ENCODE data around the gene FOXN3. TPM values are rescaled to one million over a fixed set of nuclear protein-coding genes. Genes with fewer than 3 reads are reported as not detected.

Gene FOXN3
- total RNA-seq, 1 experiment from 2014 or later = 2.7 TPM

GRCh38 chr14:89360277-89360676, 56.8 kb downstream of the FOXN3 start:
- DNase-seq (ENCODE audit: low spot score) = no peak

DNA sequence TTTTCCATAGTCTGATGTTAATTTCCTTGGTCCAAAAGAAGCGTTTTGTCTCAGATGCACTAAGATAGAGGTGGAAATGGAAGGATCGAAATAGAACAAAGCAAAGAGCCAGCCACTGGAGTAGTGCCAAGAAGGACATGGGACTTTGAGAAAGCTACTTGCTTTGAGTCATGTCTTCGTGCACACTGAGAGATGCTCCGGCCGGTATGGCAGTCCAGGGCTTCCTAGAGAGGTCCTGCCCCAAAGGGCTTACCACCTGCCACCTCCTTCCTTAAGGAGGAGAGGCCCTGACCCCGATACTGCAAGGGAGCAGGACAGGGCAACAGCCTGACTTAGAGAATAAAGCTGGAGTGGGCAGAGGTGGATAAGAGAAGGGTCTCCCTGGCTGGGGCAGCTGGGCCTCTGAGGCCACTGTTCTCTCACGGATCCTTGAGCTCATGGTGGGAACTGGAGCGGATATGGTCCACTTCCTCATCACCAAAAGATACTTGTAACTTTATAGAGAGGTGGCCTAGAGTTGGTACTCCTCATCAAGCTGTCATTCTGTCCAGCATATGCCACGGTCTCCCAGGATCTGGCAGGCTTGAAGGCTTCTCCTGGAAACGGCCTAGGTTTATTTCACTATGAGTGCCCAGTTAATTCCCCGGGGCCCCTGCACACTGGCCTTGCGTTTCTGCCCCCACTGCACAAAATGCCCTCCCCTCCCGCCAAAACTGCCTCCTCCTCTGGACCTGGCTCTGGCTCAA, 57.4 kb downstream of the FOXN3 start:
- DNase-seq (ENCODE audit: low spot score) = no peak

- no peak for DNase-seq (ENCODE audit: low spot score)
Observed at GRCh38 chr14:89357655-89358297, 59.3 kb downstream of the FOXN3 start.

DNA sequence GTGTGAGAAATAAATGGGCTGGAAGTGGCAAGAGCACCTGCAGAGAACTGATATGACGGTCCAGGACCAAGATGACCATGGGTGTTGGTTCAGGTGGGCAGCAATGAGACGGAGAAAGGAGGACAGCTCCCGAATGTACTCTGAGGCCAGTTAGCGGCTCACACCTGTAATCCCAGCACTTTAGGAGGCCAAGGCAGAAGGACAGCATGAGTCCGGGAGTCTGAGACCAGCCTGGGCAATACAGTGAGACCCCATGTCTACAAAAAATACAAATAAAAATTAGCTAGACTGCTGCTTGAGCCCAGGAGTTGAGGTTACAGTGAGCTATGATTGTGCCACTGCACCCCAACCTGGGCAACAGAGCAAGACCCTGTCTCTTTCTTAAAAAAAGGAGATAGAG, 60.1 kb downstream of the FOXN3 start:
- DNase-seq (ENCODE audit: low spot score) = no peak

DNA sequence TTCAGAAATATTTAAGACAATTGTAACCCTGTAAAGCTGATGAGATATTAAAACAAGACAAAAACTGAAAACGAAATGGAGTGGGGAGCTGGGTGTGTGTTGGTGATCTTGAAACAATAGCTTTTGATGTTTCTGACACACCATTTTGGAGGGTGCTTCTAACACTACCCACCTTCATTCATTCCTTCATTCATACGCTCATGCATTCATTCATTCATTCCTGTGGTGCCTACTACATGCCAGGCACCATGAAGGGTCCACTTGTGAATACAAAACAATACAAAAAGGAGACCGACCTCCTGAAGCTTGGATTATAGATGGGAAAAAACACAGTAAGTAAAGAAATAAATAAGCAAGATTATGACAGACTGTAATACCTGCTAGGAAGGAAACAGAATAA, 60.5 kb downstream of the FOXN3 start:
- no peak for DNase-seq (ENCODE audit: low spot score)

- no peak for DNase-seq (ENCODE audit: low spot score)
Observed at GRCh38 chr14:89353766-89354113, 63.3 kb downstream of the FOXN3 start.

GRCh38 chr14:89352976-89353765, 63.9 kb downstream of the FOXN3 start:
- DNase-seq (ENCODE audit: low spot score) = no peak

GRCh38 chr14:89351516-89352404, 65.3 kb downstream of the FOXN3 start:
- no peak for DNase-seq (ENCODE audit: low spot score)

- DNase-seq (ENCODE audit: low spot score) = no peak
Observed at GRCh38 chr14:89351221-89351515, 65.9 kb downstream of the FOXN3 start.

GRCh38 chr14:89350152-89350551, 66.9 kb downstream of the FOXN3 start:
- DNase-seq (ENCODE audit: low spot score) = no peak

DNA sequence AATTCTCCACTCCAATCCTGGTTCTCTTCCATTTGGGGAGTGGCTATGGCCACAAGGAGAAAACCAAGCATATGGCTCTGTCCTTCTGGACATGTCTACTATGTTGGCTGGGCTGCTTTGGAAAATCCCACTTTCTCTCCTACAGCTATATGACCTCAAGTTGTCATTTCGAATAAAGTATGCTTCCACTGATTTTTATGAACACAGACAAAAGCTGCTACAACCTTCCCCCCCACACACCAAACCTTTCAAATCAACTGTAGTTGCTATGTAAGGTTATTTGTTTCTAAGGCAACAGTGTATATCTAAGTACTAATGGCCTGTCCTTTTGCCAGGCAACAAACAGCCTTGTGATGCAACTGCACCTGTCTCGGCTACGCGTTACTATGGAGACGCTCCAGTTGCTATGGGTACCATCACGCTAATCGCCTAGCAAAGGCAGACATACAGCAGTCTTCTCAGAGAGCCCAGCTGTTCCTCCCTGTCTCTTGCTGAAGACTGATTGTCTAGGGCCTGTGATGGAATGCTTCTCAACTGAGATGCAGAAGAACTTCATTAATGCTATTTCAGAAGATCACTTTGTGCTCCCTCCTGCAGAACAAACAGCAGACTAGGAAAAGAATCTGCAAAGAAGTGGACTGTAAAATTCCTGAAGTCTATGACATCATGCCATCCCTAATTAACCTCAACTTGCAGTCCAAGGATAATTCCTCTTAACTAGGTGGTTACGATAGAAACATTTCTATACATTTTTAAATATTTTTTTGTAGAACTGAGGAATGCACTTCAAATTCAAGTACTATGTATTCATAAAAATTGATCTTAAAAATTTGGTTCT, 67.6 kb downstream of the FOXN3 start:
- no peak for DNase-seq (ENCODE audit: low spot score)

- DNase-seq (ENCODE audit: low spot score) = no peak
Observed at GRCh38 chr14:89348722-89349121, 68.3 kb downstream of the FOXN3 start.

GRCh38 chr14:89347885-89348284, 69.1 kb downstream of the FOXN3 start:
- DNase-seq (ENCODE audit: low spot score) = no peak

DNA sequence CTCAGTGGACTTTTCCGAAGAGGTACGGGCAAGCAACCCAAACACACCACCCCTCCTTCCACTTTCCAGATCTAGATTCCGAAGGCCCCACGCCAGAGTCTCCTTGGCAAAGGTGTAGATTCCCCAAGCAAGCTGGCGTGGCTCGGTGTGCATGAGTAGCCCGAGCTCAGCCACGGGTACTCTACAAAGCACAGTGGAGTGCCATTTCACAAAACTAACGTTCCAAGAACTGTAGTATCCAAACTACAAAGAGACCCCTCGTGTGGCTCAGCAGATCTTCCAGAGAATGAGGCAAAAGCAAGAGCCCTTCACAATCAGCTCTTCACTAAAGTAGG, 72.1 kb downstream of the FOXN3 start:
- DNase-seq (ENCODE audit: low spot score) = no peak

GRCh38 chr14:89343356-89343755, 73.7 kb downstream of the FOXN3 start:
- DNase-seq (ENCODE audit: low spot score) = no peak

GRCh38 chr14:89342049-89342448, 75.0 kb downstream of the FOXN3 start:
- DNase-seq (ENCODE audit: low spot score) = no peak

GRCh38 chr14:89340200-89341181, 76.5 kb downstream of the FOXN3 start:
- DNase-seq (ENCODE audit: low spot score) = no peak

- no peak for DNase-seq (ENCODE audit: low spot score)
Observed at GRCh38 chr14:89339579-89339978, 77.5 kb downstream of the FOXN3 start.

- DNase-seq (ENCODE audit: low spot score) = no peak
Observed at GRCh38 chr14:89339158-89339557, 77.9 kb downstream of the FOXN3 start.

DNA sequence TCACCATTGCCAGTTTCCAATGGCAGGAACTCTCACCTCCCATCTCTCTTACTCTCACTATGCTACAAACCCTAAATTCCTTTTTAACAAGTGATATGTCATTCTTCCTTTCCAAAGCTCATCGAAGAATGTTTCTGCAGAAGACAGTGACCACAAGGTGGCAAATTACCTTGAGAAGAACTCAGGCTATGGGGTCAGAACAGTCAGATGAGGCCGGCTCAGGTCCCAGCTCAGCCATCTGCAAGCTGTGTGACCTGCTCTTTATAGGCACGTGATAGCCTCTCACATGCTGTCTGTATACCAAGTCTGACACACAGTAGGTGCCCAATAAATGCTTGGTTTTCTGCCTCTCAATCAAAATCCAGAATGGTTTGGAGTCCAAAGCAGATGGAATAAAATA, 80.7 kb downstream of the FOXN3 start:
- DNase-seq (ENCODE audit: low spot score) = no peak

All from A172 (cell line).